ENCODE results near the gene TRHDE. TPM values are rescaled to one million over a fixed set of nuclear protein-coding genes. Genes with fewer than 3 reads are reported as not detected.

TRHDE gene
- total RNA-seq, 4 donors from 2014 or later = under 0.01 to 0.95 (median 0.50) TPM; not detected in 1

GRCh38 chr12:72234886-72235285, 37.3 kb upstream of the TRHDE start:
- no peak overlapping the region for H3K27ac ChIP-seq
- no peaks in the 10 kb centered on the region for H3K4me1 ChIP-seq
- no peaks in the 10 kb centered on the region for H3K9me3 ChIP-seq
- DNase-seq = no peak
- 53 to 62% methylated on average over 2 of the region's 2 CpGs for WGBS, 2 donors
- H3K4me3 ChIP-seq = no peak overlapping the region
- no peaks in the 10 kb centered on the region for H3K27me3 ChIP-seq
- intact Hi-C loops (cut with DNase I) = no loop called here
- TF ChIP-seq POLR2A (IDR thresholded peaks at IDR 0.05) = no peak
- TF ChIP-seq CTCF (IDR thresholded peaks at IDR 0.05) = no peak
- H3K36me3 ChIP-seq = no peaks in the 10 kb centered on the region

GRCh38 chr12:72236071-72236705, 36.0 kb upstream of the TRHDE start:
- Histone ChIP-seq H3K27ac (no peak overlapping the region), H3K36me3 (no peaks in the 10 kb centered on the region), H3K4me3 (no peak overlapping the region), H3K9me3 (no peaks in the 10 kb centered on the region), H3K4me1 (no peaks in the 10 kb centered on the region), H3K27me3 (no peaks in the 10 kb centered on the region)
- 22 to 32% methylated on average over 1 of the region's 1 CpG for WGBS, 2 donors
- no peak for DNase-seq
- intact Hi-C loops (cut with DNase I) = no loop called here
- TF ChIP-seq CTCF (IDR thresholded peaks at IDR 0.05) (no peak), POLR2A (IDR thresholded peaks at IDR 0.05) (no peak)

- no peak overlapping the region for H3K4me3 ChIP-seq
- no peaks in the 10 kb centered on the region for H3K27me3 ChIP-seq
- intact Hi-C loops (cut with DNase I) = no loop called here
- TF ChIP-seq POLR2A (IDR thresholded peaks at IDR 0.05) = no peak
- TF ChIP-seq CTCF (IDR thresholded peaks at IDR 0.05) = no peak
- H3K27ac ChIP-seq = no peak overlapping the region
- H3K4me1 ChIP-seq = no peaks in the 10 kb centered on the region
- no peak for DNase-seq
- no peaks in the 10 kb centered on the region for H3K36me3 ChIP-seq
- H3K9me3 ChIP-seq = no peaks in the 10 kb centered on the region
- WGBS, 2 donors = 64 to 65% methylated on average over 3 of the region's 3 CpGs
These were observed 30.6 kb upstream of the TRHDE start for GRCh38 chr12:72241552-72241951.

- intact Hi-C loops (cut with DNase I) = no loop called here
- 91 to 94% methylated on average over 2 of the region's 2 CpGs for WGBS, 2 donors
- DNase-seq = no peak
- H3K27ac ChIP-seq = no peak overlapping the region
- no peaks in the 10 kb centered on the region for H3K9me3 ChIP-seq
- no peak for TF ChIP-seq POLR2A (IDR thresholded peaks at IDR 0.05)
- TF ChIP-seq CTCF (IDR thresholded peaks at IDR 0.05) = no peak
- H3K27me3 ChIP-seq = no peaks in the 10 kb centered on the region
- H3K36me3 ChIP-seq = no peaks in the 10 kb centered on the region
- H3K4me1 ChIP-seq = no peaks in the 10 kb centered on the region
- H3K4me3 ChIP-seq = no peak overlapping the region
These were observed 29.2 kb upstream of the TRHDE start for GRCh38 chr12:72242946-72243345.

GRCh38 chr12:72246370-72246769, 25.8 kb upstream of the TRHDE start:
- no peaks in the 10 kb centered on the region for H3K9me3 ChIP-seq
- WGBS, 2 donors = 74 to 84% methylated on average over 4 of the region's 4 CpGs
- intact Hi-C loops (cut with DNase I) = no loop called here
- H3K36me3 ChIP-seq = no peaks in the 10 kb centered on the region
- H3K27ac ChIP-seq = no peak overlapping the region
- TF ChIP-seq POLR2A (IDR thresholded peaks at IDR 0.05) (no peak), CTCF (IDR thresholded peaks at IDR 0.05) (no peak)
- no peaks in the 10 kb centered on the region for H3K27me3 ChIP-seq
- no peaks in the 10 kb centered on the region for H3K4me1 ChIP-seq
- DNase-seq = no peak
- H3K4me3 ChIP-seq = no peak overlapping the region
